ENCODE results near the gene ARL15.

The ARL15 gene

GRCh38 chr5:53970475-53970874 is 339.9 kb downstream of the ARL15 start:
- DNase-seq: no peak

GRCh38 chr5:53969176-53969730 is 341.1 kb downstream of the ARL15 start:
- no peak for DNase-seq

- no peak for DNase-seq
Measured at GRCh38 chr5:53965459-53965858, 344.9 kb downstream of the ARL15 start.

- DNase-seq: no peak
Measured at GRCh38 chr5:53963958-53964357, 346.4 kb downstream of the ARL15 start.

- DNase-seq: no peak
Measured at GRCh38 chr5:53962306-53962705, 348.1 kb downstream of the ARL15 start.

GRCh38 chr5:53956632-53957031 is 353.7 kb downstream of the ARL15 start:
- no peak for DNase-seq

- no peak for DNase-seq
Measured at GRCh38 chr5:53956196-53956595, 354.2 kb downstream of the ARL15 start.

- no peak for DNase-seq
Measured at GRCh38 chr5:53950621-53951020, 359.8 kb downstream of the ARL15 start.

- DNase-seq: no peak
Measured at GRCh38 chr5:53948598-53948997, 361.8 kb downstream of the ARL15 start.

- DNase-seq: no peak
Measured at GRCh38 chr5:53946405-53947100, 363.8 kb downstream of the ARL15 start.

GRCh38 chr5:53944981-53945380 is 365.4 kb downstream of the ARL15 start:
- DNase-seq: no peak

- DNase-seq: no peak
Measured at GRCh38 chr5:53943938-53944337, 366.4 kb downstream of the ARL15 start.

GRCh38 chr5:53942724-53943123 is 367.6 kb downstream of the ARL15 start:
- no peak for DNase-seq

- DNase-seq: no peak
Measured at GRCh38 chr5:53940921-53941320, 369.5 kb downstream of the ARL15 start.

- no peak for DNase-seq
Measured at GRCh38 chr5:53937467-53937866, 372.9 kb downstream of the ARL15 start.

GRCh38 chr5:53936481-53937352 is 373.7 kb downstream of the ARL15 start:
- DNase-seq: no peak

- no peak for DNase-seq
Measured at GRCh38 chr5:53934151-53934820, 376.1 kb downstream of the ARL15 start.

- DNase-seq: no peak
Measured at GRCh38 chr5:53932351-53932750, 378.0 kb downstream of the ARL15 start.

- no peak for DNase-seq
Measured at GRCh38 chr5:53930457-53930856, 379.9 kb downstream of the ARL15 start.

GRCh38 chr5:53929570-53929969 is 380.8 kb downstream of the ARL15 start:
- DNase-seq: no peak

GRCh38 chr5:53929152-53929551 is 381.2 kb downstream of the ARL15 start:
- no peak for DNase-seq

GRCh38 chr5:53928641-53929040 is 381.7 kb downstream of the ARL15 start:
- DNase-seq: no peak

- no peak for DNase-seq
Measured at GRCh38 chr5:53927668-53928247, 382.6 kb downstream of the ARL15 start.
